Measurements from ENCODE around the gene SLC47A1.

DNA sequence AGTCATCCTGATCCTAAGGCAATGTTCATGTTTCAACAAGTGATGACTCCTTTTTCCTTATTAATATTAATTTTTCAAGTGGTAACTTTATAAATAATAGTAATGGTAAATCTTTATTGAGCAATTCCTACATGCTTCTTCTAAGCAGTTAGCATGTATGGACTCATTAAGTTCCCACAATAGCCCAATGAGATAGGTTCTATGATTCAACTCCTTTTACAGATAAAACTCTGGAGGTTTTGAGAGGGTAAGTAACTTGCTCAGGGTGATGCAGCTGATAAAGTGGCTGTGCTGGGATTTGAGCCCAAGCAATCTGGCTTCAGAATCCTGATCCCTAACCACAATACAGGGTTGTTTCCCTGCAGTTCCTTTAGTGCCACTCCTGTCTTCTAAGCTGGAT, 25.3 kb downstream of the SLC47A1 start:
- TF ChIP-seq, protein P1, sequence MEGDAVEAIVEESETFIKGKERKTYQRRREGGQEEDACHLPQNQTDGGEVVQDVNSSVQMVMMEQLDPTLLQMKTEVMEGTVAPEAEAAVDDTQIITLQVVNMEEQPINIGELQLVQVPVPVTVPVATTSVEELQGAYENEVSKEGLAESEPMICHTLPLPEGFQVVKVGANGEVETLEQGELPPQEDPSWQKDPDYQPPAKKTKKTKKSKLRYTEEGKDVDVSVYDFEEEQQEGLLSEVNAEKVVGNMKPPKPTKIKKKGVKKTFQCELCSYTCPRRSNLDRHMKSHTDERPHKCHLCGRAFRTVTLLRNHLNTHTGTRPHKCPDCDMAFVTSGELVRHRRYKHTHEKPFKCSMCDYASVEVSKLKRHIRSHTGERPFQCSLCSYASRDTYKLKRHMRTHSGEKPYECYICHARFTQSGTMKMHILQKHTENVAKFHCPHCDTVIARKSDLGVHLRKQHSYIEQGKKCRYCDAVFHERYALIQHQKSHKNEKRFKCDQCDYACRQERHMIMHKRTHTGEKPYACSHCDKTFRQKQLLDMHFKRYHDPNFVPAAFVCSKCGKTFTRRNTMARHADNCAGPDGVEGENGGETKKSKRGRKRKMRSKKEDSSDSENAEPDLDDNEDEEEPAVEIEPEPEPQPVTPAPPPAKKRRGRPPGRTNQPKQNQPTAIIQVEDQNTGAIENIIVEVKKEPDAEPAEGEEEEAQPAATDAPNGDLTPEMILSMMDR (IDR thresholded peaks at IDR 0.05; ENCODE audit: low read depth, low read length), result no peak
- TF ChIP-seq MYC (IDR thresholded peaks at IDR 0.05; ENCODE audit: low read depth, low read length), result no peak

Data from NB4 (cell line).